HEK293T (cell line): Measurements from ENCODE around the gene SHF.

ENCODE experiments used
- CTCF ChIA-PET: fragments of 350-600 bp; formaldehyde crosslinking; extraction: SDS; loops from one replicate; lab custom pipeline; 2021; ENCODE audit warnings: antibody characterized with exemption, inconsistent platforms; lab: Yijun Ruan, JAX
- POLR2A ChIA-PET: fragments of 350-600 bp; formaldehyde crosslinking; extraction: SDS; loops from one replicate; lab custom pipeline; 2020; ENCODE audit warnings: antibody characterized with exemption, inconsistent platforms; lab: Yijun Ruan, JAX
- DNase-seq: peaks from one replicate; pipeline ENCODE4 v3.0.0; 2012; ENCODE audit warnings: mixed read lengths; ENCODE audit errors: extremely low spot score
- ARNT ChIP-seq: fragments of 450-650 bp; IDR thresholded peaks from 2 replicates; pipeline ENCODE4 v1.6.1; 2017; ENCODE audit warnings: mild to moderate bottlenecking
- BHLHE40 ChIP-seq: fragments of 450-650 bp; IDR thresholded peaks from 2 replicates; pipeline ENCODE4 v1.6.1; 2016; ENCODE audit warnings: mild to moderate bottlenecking, moderate library complexity, borderline replicate concordance
- CTBP1 ChIP-seq: fragments of 450-650 bp; IDR thresholded peaks from 2 replicates; pipeline ENCODE4 v1.6.1; 2016; ENCODE audit warnings: borderline replicate concordance
- ELF4 ChIP-seq: fragments of 450-650 bp; IDR thresholded peaks from 2 replicates; pipeline ENCODE4 v1.6.1; 2017; ENCODE audit warnings: antibody characterized with exemption
- FOXA1 ChIP-seq: fragments of 450-650 bp; IDR thresholded peaks from 2 replicates; pipeline ENCODE4 v1.6.1; 2016; ENCODE audit warnings: mild to moderate bottlenecking
- FOXK2 ChIP-seq: fragments of 450-650 bp; IDR thresholded peaks from 2 replicates; pipeline ENCODE4 v1.6.1; 2016; ENCODE audit warnings: mild to moderate bottlenecking
- FOXM1 ChIP-seq: fragments of 450-650 bp; IDR thresholded peaks from 2 replicates; pipeline ENCODE4 v1.6.1; 2017; ENCODE audit warnings: mild to moderate bottlenecking, borderline replicate concordance
- HDGF ChIP-seq: fragments of 450-650 bp; IDR thresholded peaks from 2 replicates; pipeline ENCODE4 v1.6.1; 2017; ENCODE audit warnings: antibody characterized with exemption, borderline replicate concordance
- L3MBTL2 ChIP-seq: fragments of 450-650 bp; conservative IDR thresholded peaks from 2 replicates; pipeline ENCODE4 v1.6.1; 2016; ENCODE audit warnings: mild to moderate bottlenecking
- LEF1 ChIP-seq: fragments of 450-650 bp; IDR thresholded peaks from 2 replicates; pipeline ENCODE4 v1.6.1; 2017; ENCODE audit warnings: mild to moderate bottlenecking, borderline replicate concordance
- NFRKB ChIP-seq: fragments of 450-650 bp; IDR thresholded peaks from 2 replicates; pipeline ENCODE4 v1.6.1; 2016; ENCODE audit warnings: mild to moderate bottlenecking, moderate library complexity
- PKNOX1 ChIP-seq: fragments of 450-650 bp; IDR thresholded peaks from 2 replicates; pipeline ENCODE4 v1.6.1; 2016
- SP1 ChIP-seq: fragments of 450-650 bp; IDR thresholded peaks from 2 replicates; pipeline ENCODE4 v1.6.1; 2017
- SUZ12 ChIP-seq: fragments of 450-650 bp; IDR thresholded peaks from 2 replicates; pipeline ENCODE4 v1.6.1; 2016; ENCODE audit warnings: mild to moderate bottlenecking
- TARDBP ChIP-seq: fragments of 450-650 bp; IDR thresholded peaks from 2 replicates; pipeline ENCODE4 v1.6.1; 2016
- ZNF384 ChIP-seq: fragments of 450-650 bp; IDR thresholded peaks from 2 replicates; pipeline ENCODE4 v1.6.1; 2016

SHF gene

GRCh38 chr15:45205192-45205591, 17.4 kb upstream of the SHF start:
- peak; percentile 50 for DNase-seq
- POLR2A ChIA-PET = interaction anchor here (1.7 kb wide), 1 partner anchor 197 kb away, joined by 7 read pairs; a partner anchor contains a TSS
- TF ChIP-seq PKNOX1 (no peak), L3MBTL2 (no peak), TARDBP (no peak), LEF1 (no peak), SUZ12 (no peak), FOXM1 (no peak)
- CTCF ChIA-PET = interaction anchor here (0.6 to 1.8 kb wide), 14 partner anchors 11 to 281 kb away, joined by 3 to 7 read pairs (median 4); no protein-coding TSS in a partner anchor

- no peak for DNase-seq
- CTCF ChIA-PET = interaction anchor here (0.9 kb wide), 1 partner anchor 288 kb away, joined by 3 read pairs; no protein-coding TSS in a partner anchor
- TF ChIP-seq ZNF384 = no peak
- TF ChIP-seq ARNT = no peak
- TF ChIP-seq FOXK2 = no peak
- no peak for TF ChIP-seq NFRKB
- TF ChIP-seq ELF4 = no peak
- no peak for TF ChIP-seq SP1
- POLR2A ChIA-PET = interaction anchor here (1.4 kb wide), 1 partner anchor 35 kb away, joined by 3 read pairs; no protein-coding TSS in a partner anchor
These were observed 15.4 kb upstream of the SHF start for GRCh38 chr15:45203182-45203581.

- no peak for DNase-seq
- ChIA-PET POLR2A (interaction anchor here (3.0 kb wide), 1 partner anchor 201 kb away, joined by 23 read pairs; a partner anchor contains a TSS), CTCF (interaction anchor here (1.5 kb wide), 1 partner anchor 38 kb away, joined by 5 read pairs; no protein-coding TSS in a partner anchor)
- TF ChIP-seq LEF1 (no peak), L3MBTL2 (no peak), ZNF384 (no peak), FOXM1 (no peak), ARNT (no peak), SUZ12 (no peak), TARDBP (no peak), ELF4 (no peak), HDGF (no peak), CTBP1 (no peak), FOXK2 (no peak), FOXA1 (no peak), PKNOX1 (no peak), BHLHE40 (no peak), SP1 (no peak)
These were observed 14.1 kb upstream of the SHF start for GRCh38 chr15:45201869-45202268.

GRCh38 chr15:45201557-45201859, 13.7 kb upstream of the SHF start:
- CTCF ChIA-PET = interaction anchor here (1.5 kb wide), 1 partner anchor 38 kb away, joined by 5 read pairs; no protein-coding TSS in a partner anchor
- no peak for DNase-seq
- POLR2A ChIA-PET = interaction anchor here (1.0 to 3.0 kb wide), 4 partner anchors 15 to 386 kb away, joined by 4 to 23 read pairs (median 12); partner anchors contain the start of genes BLOC1S6 and SHF
- no peak for TF ChIP-seq HDGF
- no peak for TF ChIP-seq BHLHE40
- TF ChIP-seq FOXM1 = no peak
- TF ChIP-seq NFRKB = no peak
- TF ChIP-seq FOXK2 = no peak
- TF ChIP-seq ARNT = no peak
- TF ChIP-seq TARDBP = no peak
- no peak for TF ChIP-seq PKNOX1
- TF ChIP-seq CTBP1 = no peak

GRCh38 chr15:45200799-45201556, 13.2 kb upstream of the SHF start:
- ChIA-PET CTCF (interaction anchor here (0.8 to 1.5 kb wide), 2 partner anchors 38 to 298 kb away, joined by 3 to 5 read pairs; no protein-coding TSS in a partner anchor), POLR2A (interaction anchor here (1.0 to 3.0 kb wide), 4 partner anchors 15 to 386 kb away, joined by 4 to 23 read pairs (median 12); partner anchors contain the start of genes BLOC1S6 and SHF)
- DNase-seq = peak; percentile 38
- TF ChIP-seq SP1 (no peak), LEF1 (no peak), ZNF384 (no peak), PKNOX1 (no peak), FOXK2 (no peak), SUZ12 (no peak), ELF4 (no peak), FOXA1 (no peak), NFRKB (no peak), HDGF (no peak), BHLHE40 (no peak), CTBP1 (no peak), L3MBTL2 (no peak), TARDBP (no peak), ARNT (no peak), FOXM1 (no peak)
